GM18909 (cell line): ENCODE data around the gene FAM20C.
"Not testable (repeated sequence)": the region's sequence is repeated elsewhere in the genome, so short reads cannot be mapped to it uniquely, and the experiment has no call there.

ENCODE experiments used
- ATAC-seq: cut with Tn5 transposase; IDR thresholded peaks from one replicate; pipeline ENCODE4 v1.9.1; 2021; ENCODE audit warnings: mild to moderate bottlenecking; ENCODE audit not compliant: unreplicated experiment, poor library complexity

FAM20C gene

GRCh38 chr7:205115-206010 is 13.0 kb downstream of the FAM20C start:
- no peak for ATAC-seq

GRCh38 chr7:206351-206750 is 14.0 kb downstream of the FAM20C start:
- not testable (repeated sequence) for ATAC-seq

- no peak for ATAC-seq
Observed at GRCh38 chr7:207418-208129, 15.2 kb downstream of the FAM20C start.

- no peak for ATAC-seq
Observed at GRCh38 chr7:208130-208673, 15.8 kb downstream of the FAM20C start.

- no peak for ATAC-seq
Observed at GRCh38 chr7:208816-209215, 16.4 kb downstream of the FAM20C start.

- no peak for ATAC-seq
Observed at GRCh38 chr7:209416-209815, 17.0 kb downstream of the FAM20C start.

- ATAC-seq = no peak
Observed at GRCh38 chr7:209906-210305, 17.5 kb downstream of the FAM20C start.

GRCh38 chr7:210401-210925 is 18.1 kb downstream of the FAM20C start:
- no peak for ATAC-seq

- ATAC-seq = no peak
Observed at GRCh38 chr7:211033-211714, 18.8 kb downstream of the FAM20C start.

- ATAC-seq = no peak
Observed at GRCh38 chr7:211715-212058, 19.3 kb downstream of the FAM20C start.

- ATAC-seq = no peak
Observed at GRCh38 chr7:212754-213153, 20.4 kb downstream of the FAM20C start.

- ATAC-seq = no peak
Observed at GRCh38 chr7:213324-213993, 21.1 kb downstream of the FAM20C start.

GRCh38 chr7:214410-215212 is 22.2 kb downstream of the FAM20C start:
- ATAC-seq = no peak

- ATAC-seq = no peak
Observed at GRCh38 chr7:216360-217300, 24.3 kb downstream of the FAM20C start.

GRCh38 chr7:217781-218180 is 25.4 kb downstream of the FAM20C start:
- no peak for ATAC-seq

- ATAC-seq = no peak
Observed at GRCh38 chr7:218316-218715, 25.9 kb downstream of the FAM20C start.

GRCh38 chr7:218896-219580 is 26.7 kb downstream of the FAM20C start:
- ATAC-seq = no peak
